Spleen (tissue), 11 donors: Measurements from ENCODE around the gene HOXB2. TPM values are rescaled to one million over a fixed set of nuclear protein-coding genes. Genes with fewer than 3 reads are reported as not detected.

Experiments
- DNase-seq: peaks from one replicate; pipeline ENCODE4 v3.0.0-alpha.2; 2020
- H3K27ac ChIP-seq, 8 donors: fragments of 200-600 bp; sonication (generic) in 7 of 8; 1 replicate in 4 of 8; 2 replicates in 4 of 8; pipeline versions ENCODE4 v1.5.0 to v1.8.0; 2016 to 2021; ENCODE audit warnings: inconsistent platforms in 4 of 8, mild to moderate bottlenecking in 4 of 8, moderate library complexity in 1 of 8
- H3K27me3 ChIP-seq, 7 donors: fragments of 200-600 bp; sonication (generic) in 6 of 7; replicated peaks in 1 of 7; 1 replicate in 4 of 7; 2 replicates in 3 of 7; pipeline versions ENCODE4 v1.5.0 to v1.8.0; 2016 to 2021; ENCODE audit warnings: inconsistent platforms in 3 of 7, mild to moderate bottlenecking in 1 of 7
- H3K36me3 ChIP-seq, 6 donors: fragments of 200-600 bp; sonication (generic) in 5 of 6; 1 replicate in 4 of 6; 2 replicates in 2 of 6; pipeline versions ENCODE4 v1.5.0 to v1.8.0; 2016 to 2021; ENCODE audit warnings: inconsistent platforms in 2 of 6
- H3K4me1 ChIP-seq, 6 donors: fragments of 200-600 bp; sonication (generic) in 5 of 6; 1 replicate in 3 of 6; 2 replicates in 3 of 6; pipeline versions ENCODE4 v1.5.0 to v1.8.0; 2016 to 2021; ENCODE audit warnings: inconsistent platforms in 3 of 6
- H3K4me3 ChIP-seq, 8 donors: fragments of 200-600 bp; sonication (generic) in 7 of 8; 1 replicate in 4 of 8; 2 replicates in 4 of 8; pipeline versions ENCODE4 v1.5.0 to v1.8.0; 2016 to 2021; ENCODE audit warnings: inconsistent platforms in 4 of 8, mild to moderate bottlenecking in 4 of 8, moderate library complexity in 2 of 8
- H3K9me3 ChIP-seq, 8 donors: fragments of 200-600 bp; sonication (generic) in 7 of 8; 1 replicate in 4 of 8; 2 replicates in 4 of 8; pipeline versions ENCODE4 v1.5.0 to v1.8.0; 2016 to 2021; ENCODE audit warnings: inconsistent platforms in 4 of 8
- POLR2A ChIP-seq, 3 donors: fragments of 450-650 bp; IDR thresholded peaks; one replicate each; pipeline ENCODE4 v1.5.1; 2017; ENCODE audit warnings: antibody characterized with exemption in 3 of 3, mild to moderate bottlenecking in 1 of 3
- POLR2AphosphoS5 ChIP-seq, 3 donors: sonication (generic); formaldehyde crosslinking; IDR thresholded peaks; one replicate each; pipeline ENCODE4 v1.5.1; 2017; ENCODE audit warnings: antibody characterized with exemption in 3 of 3
- WGBS, 5 donors: extraction: QIAGEN DNeasy Blood & Tissue Kit in 3 of 5; methylation state at CpG; one replicate each; pipeline versions ENCODE4 v1.1.5 to v1.1.7; 2013 to 2018; 5-methylcytosine and 5-hydroxymethylcytosine counted together
- intact Hi-C: fragments of 100-400 bp; cut with DNase I; formaldehyde crosslinking; loops from one replicate; pipeline ENCODE4 v1.15.0; 2023; ENCODE audit warnings: low total_unique reads
- polyA plus RNA-seq, 3 donors: library from polyadenylated mRNA; stranded (reverse); fragments of 200-250 nt; gene quantifications; one replicate each; pipeline ENCODE4 v1.2.1, GENCODE V29; 2013
- total RNA-seq, 7 donors: library from RNA; depleted of rRNA in 3 of 7; stranded (reverse); fragments of >200 nt in 3 of 7; fragmentation: NEBNext Ultra II Directional in 4 of 7; extraction: Animal tissue kit (Norgen Biotek cat#: 25700) in 4 of 7; gene quantifications; one replicate each; pipeline versions ENCODE4 v1.1.0 to v1.2.1, GENCODE V29; 2016 to 2021
- TF ChIP-seq, protein P1 (sequence below), 11 experiments: fragments of 200-600 bp in 7 of 11; fragments of 450-650 bp in 4 of 11; sonication (generic) in 4 of 11; IDR thresholded peaks in 8 of 11; conservative IDR thresholded peaks in 3 of 11; 1 replicate in 7 of 11; 2 replicates in 4 of 11; pipeline versions ENCODE4 v1.4.0 to v1.8.0; 2016 to 2021; ENCODE audit warnings: antibody characterized with exemption in 11 of 11, inconsistent platforms in 4 of 11, mild to moderate bottlenecking in 1 of 11
- donor health status: healthy with polysubstance abuse.
- donor health status: DM: no; HTN: no; CAD: no; lungs with moderate emphysema.
- donor health status: DM: no; HTN: no; CAD: no.
- donor health status: Bipolar disorder and iron deficiency.
- donor health status: healthy.
- donor health status: DM: no; HTN: no; CAD: no.
- donor health status: DM: yes; HTN: yes; CAD: no.

The HOXB2 gene
- total and polyA plus RNA-seq, 10 donors, result 5.9 to 21.9 (median 8.8) TPM

DNA sequence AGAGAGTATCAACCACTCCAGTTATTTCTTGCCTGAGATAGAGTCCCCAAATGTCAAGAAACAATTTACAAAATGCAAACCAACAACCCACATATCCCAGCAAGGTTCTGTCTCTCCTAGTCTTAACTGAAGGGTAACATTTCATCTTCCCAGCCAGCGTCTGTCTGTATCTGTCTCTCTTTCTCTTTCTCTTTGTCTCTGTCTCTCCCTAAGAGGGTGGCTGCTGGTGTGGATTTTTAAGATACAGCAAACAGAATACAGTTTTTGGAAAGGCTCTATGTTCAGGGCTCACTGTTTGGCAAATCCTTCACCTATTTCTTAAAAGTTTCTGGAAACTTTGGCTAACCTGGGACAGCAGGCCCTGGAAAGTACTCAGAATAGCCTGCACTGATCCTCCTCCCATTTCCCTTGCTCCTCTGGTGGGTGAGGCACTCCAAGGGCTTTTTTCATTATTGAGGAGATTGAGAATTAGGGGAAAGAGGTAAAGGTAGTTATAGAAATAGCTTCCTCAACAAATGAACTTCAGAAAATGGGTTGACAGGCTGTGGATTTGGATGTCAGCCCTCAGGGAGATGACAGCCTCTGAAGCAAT is 27.0 kb upstream of the HOXB2 start:
- no peak for DNase-seq
- H3K27ac ChIP-seq, result peak overlapping the region; percentile 42 to 89 (median 72)
- 71 to 87% (median 76%) methylated on average over 1 of the region's 1 CpG for WGBS, 5 donors
- no peaks in the 10 kb centered on the region for H3K9me3 ChIP-seq
- H3K4me1 ChIP-seq, result peaks cover 0 to 52% (median 24%) of the 10 kb centered on the region in 6 donors
- peaks cover 0 to 60% (median 25%) of the 10 kb centered on the region in 7 donors for H3K27me3 ChIP-seq
- TF ChIP-seq POLR2AphosphoS5 (IDR thresholded peaks at IDR 0.05) (no peak), POLR2A (IDR thresholded peaks at IDR 0.05) (no peak)
- TF ChIP-seq, protein P1, sequence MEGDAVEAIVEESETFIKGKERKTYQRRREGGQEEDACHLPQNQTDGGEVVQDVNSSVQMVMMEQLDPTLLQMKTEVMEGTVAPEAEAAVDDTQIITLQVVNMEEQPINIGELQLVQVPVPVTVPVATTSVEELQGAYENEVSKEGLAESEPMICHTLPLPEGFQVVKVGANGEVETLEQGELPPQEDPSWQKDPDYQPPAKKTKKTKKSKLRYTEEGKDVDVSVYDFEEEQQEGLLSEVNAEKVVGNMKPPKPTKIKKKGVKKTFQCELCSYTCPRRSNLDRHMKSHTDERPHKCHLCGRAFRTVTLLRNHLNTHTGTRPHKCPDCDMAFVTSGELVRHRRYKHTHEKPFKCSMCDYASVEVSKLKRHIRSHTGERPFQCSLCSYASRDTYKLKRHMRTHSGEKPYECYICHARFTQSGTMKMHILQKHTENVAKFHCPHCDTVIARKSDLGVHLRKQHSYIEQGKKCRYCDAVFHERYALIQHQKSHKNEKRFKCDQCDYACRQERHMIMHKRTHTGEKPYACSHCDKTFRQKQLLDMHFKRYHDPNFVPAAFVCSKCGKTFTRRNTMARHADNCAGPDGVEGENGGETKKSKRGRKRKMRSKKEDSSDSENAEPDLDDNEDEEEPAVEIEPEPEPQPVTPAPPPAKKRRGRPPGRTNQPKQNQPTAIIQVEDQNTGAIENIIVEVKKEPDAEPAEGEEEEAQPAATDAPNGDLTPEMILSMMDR (IDR thresholded peaks at IDR 0.05 in 8 of 11, conservative IDR thresholded peaks at IDR 0.05 in 3 of 11), result no peak
- H3K36me3 ChIP-seq, result no peaks in the 10 kb centered on the region
- intact Hi-C loops, result no loop called here
- H3K4me3 ChIP-seq, result no peak overlapping the region

DNA sequence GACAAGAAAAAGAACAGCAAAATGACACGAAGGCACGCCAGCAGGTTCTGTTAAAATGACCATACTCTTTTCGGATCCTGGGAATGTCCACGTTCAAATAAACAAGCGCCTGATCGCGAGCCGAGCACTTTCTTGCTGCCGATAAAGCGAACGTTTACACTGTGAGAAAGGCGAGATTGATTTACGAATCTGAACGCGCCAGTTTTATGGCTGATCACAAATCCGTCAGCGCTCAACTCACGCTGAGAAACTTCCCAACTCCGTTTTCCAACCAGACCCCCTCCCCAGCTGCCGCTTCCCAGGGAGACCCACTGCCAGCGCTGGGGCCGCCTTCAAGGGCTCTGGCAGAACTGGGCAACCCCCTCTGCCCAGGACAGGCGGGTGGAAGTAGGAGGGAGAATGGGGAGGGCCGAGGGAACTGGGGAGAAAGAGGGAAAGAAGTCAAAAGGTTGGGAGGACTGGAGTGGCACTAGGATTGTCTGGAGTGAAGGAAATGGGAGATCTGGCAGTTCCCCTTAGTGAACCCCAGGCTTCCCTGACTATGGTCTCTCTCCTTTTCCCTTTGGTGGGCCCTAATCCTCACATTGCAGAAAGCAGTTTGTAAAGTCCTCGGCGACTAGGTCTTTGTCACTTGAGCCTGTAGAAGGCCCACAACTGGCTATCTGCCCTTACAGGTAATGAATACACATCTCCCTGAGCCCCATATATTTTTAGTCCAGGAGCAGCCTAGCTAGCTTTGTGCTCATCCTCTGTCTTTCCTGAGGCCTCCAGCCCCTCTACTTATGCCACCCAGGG is 26.3 kb upstream of the HOXB2 start:
- Histone ChIP-seq H3K4me1 (peaks cover 0 to 50% (median 17%) of the 10 kb centered on the region in 6 donors), H3K27ac (peak overlapping the region; percentile 42 to 89 (median 72)), H3K27me3 (peaks cover 0 to 59% (median 18%) of the 10 kb centered on the region in 7 donors), H3K36me3 (no peaks in the 10 kb centered on the region), H3K4me3 (peak overlapping the region in 2 of 8 donors; percentile 10 to 27), H3K9me3 (no peaks in the 10 kb centered on the region)
- TF ChIP-seq POLR2AphosphoS5 (IDR thresholded peaks at IDR 0.05), result peak in 2 of 3 donors; percentile 21 to 25
- TF ChIP-seq, protein P1 (IDR thresholded peaks at IDR 0.05 in 8 of 11, conservative IDR thresholded peaks at IDR 0.05 in 3 of 11), result no peak
- no peak for DNase-seq
- intact Hi-C loops, result no loop called here
- 64 to 74% (median 70%) methylated on average over 26 of the region's 26 CpGs for WGBS, 5 donors

DNA sequence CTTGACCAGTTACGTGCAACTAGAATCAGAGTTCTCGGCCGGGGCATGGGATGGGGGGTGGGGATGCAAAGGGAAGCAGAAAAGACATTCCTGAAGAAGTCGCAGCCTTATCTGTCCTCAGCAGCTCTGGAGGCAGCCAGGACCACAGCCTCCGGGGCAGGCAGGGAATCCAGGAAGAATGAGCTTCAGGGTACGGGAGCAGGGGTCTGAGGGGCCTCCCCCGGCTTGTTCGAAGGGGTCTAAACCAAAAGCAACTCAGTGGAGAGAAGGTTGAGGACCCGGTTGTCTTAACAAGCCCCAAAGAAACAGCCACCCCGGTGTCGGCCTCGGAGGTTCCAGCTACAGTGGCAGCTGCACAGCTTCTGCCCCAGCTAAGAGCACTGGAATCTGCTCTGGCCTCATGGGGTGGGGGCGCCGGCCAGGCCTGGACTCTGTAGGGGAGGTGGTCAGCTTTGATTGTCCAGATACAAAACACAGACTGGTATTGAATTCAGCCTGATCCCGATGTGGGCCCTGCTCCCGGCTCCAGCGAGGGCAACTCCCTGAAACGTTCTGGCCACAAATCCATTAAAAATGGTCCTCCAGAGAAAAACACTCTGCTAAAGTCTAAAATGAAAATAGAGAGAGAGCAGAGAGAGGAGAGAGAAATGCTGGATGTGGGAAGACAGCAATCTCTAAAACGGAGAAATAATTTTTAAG is 25.6 kb upstream of the HOXB2 start:
- Histone ChIP-seq H3K9me3 (no peaks in the 10 kb centered on the region), H3K4me3 (peak overlapping the region in 2 of 8 donors; percentile 10 to 16), H3K4me1 (peaks cover 0 to 49% (median 11%) of the 10 kb centered on the region in 6 donors), H3K27ac (peak overlapping the region in 7 of 8 donors; percentile 10 to 89 (median 79)), H3K36me3 (no peaks in the 10 kb centered on the region), H3K27me3 (peaks cover 0 to 59% (median 14%) of the 10 kb centered on the region in 7 donors)
- TF ChIP-seq POLR2AphosphoS5 (IDR thresholded peaks at IDR 0.05) (peak in 1 of 3 donors; percentile 27), POLR2A (IDR thresholded peaks at IDR 0.05) (no peak)
- TF ChIP-seq, protein P1 (IDR thresholded peaks at IDR 0.05 in 8 of 11, conservative IDR thresholded peaks at IDR 0.05 in 3 of 11), result no peak
- DNase-seq, result no peak
- intact Hi-C loops, result no loop called here
- 54 to 70% (median 55%) methylated on average over 19 of the region's 19 CpGs for WGBS, 5 donors
